GM19455 (cell line): ENCODE measurements around the gene PSMG2.
"Not testable (repeated sequence)": the region's sequence is repeated elsewhere in the genome, so short reads cannot be mapped to it uniquely, and the experiment has no call there.

Experiments used
- ATAC-seq: cut with Tn5 transposase; IDR thresholded peaks from one replicate; pipeline ENCODE4 v1.9.1; 2021; ENCODE audit not compliant: unreplicated experiment

PSMG2 gene

DNA sequence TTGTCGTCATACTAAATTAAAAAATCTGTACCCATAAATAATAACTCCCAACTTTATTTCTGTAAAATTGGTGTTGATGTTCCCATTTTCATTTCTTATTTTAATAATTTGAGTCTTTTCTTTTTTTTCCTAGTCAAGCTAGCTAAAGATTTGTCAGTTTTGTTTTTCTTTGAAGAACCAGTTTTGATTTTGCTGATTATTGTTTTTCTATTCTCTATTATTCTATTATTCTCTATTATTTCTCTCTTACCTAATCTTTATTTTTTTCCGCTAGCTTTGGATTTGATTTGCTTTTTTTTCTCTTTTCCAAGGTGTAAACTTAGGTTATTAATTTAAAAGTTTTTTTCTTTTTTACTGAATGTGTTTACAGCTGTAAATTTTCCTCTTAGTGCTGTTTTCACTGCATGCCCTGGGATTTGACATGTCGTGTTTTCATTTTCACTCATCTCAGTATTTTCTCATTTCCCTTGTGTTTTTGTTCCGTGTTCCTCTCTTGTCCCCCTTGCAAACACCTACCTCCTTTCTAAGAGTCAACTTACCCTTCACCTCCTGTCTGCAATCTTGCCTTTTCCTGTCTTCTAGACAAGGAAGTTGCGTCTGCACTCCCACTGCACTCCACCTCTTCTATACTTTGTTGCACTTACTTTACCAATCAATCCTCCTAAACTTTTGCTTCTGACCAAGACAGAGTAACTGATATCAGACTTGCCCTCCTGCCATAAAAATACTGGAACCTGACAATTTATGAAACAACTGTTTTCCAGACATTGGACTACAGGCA, 18.8 kb downstream of the PSMG2 start:
- ATAC-seq = no peak

DNA sequence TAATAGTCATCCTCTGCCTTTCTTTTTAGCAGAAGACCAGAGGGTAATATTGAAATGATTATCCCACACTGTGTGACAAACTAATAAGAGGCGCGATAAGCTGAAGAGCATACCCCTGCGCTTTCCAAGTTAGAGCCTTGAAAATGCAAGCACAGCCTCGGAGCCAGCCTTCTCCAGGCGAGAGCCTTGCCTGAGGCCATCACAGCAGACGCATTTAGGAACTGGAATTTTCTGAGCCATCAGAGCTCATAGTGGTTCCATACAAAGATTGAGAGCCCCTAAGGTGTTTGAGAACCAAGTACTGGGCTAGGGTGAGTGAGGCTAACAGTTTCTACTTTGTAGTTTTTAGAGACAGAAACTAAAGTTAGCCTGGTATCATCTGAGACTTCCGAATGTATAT, 19.9 kb downstream of the PSMG2 start:
- ATAC-seq = no peak

DNA sequence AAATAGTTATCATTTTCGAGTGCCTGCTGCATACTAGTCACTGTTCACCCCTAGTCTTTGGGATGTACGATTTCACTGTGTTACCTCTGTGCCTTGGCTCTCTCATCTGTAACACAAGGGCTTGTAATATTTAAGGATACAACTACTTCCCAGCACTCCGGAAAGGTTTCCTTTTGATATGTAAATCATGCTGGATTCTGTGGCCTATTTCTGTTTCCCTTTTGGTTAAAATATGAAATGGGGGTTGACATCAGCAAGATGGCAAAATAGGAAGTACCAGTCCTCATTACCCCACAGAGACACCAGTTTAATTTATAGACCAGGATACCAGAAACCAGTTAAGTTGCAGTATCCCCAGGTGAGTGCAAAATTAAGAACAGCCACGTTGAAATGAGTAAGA, 23.5 kb downstream of the PSMG2 start:
- ATAC-seq = no peak

DNA sequence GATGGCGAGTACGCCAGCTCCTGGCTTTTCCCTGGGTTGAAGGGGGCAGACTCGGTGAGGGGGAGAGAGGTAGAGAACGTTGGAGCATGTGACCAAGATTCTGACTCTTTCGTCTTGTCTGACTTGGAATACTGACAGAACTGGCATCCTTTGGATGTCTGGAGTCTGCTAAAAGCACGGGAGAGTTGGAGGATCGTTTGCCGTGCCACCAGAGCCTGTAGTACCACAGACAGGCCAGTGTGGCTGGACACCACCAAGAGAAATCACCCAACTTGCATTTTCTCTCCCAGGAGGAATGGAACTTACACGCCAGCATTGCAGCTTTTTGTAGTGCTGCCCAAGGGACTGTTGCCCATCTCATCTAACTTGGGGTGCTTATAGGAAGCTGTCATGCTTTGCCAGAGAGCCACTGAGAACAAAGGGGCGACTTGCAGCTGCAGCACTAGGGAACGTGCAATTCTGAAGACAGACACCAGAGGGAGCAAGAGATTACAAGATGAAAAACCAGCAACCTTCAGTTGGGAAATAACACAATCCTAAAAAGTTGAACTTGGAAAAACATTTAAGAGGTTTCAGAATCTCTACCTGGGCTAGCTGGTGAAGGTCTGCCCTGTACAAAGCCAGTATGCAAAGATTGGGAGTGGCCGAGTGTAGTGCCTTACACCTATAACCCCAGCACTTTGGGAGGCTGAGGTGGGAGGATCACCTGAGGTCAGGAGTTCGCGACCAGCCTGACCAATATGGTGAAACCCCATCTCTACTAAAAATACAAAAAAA, 24.1 kb downstream of the PSMG2 start:
- no peak for ATAC-seq

DNA sequence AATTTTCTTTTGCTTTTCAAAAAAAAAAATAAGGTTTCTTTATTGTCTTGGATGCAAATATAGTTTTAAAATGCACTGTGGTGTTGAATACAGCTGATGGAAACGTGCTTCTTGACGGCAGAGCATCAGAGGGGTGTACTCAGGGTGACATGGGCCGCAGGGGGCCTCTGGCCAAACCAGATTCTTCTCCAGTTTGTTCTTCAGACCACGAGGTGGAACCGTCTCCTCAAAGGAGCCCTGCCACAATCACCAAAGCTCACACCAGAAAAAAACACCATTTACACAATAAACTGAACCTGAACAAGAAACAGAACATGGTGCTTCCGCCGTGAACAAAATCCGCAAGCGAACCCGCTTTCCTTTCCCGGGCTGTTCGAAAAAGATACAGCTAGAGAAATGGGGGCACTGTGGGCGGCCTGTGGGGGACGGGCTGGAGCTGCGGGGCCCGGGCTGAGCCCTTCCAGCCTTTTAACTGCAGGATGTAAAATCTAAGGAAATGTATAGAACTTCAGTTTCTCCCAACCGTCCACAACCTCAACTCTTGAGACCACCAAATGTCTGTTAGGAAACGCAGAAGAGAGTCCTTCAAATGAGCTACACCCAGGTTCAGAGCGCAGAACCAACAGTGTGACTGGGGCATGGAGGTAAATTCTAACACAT, 34.5 kb downstream of the PSMG2 start:
- no peak for ATAC-seq

DNA sequence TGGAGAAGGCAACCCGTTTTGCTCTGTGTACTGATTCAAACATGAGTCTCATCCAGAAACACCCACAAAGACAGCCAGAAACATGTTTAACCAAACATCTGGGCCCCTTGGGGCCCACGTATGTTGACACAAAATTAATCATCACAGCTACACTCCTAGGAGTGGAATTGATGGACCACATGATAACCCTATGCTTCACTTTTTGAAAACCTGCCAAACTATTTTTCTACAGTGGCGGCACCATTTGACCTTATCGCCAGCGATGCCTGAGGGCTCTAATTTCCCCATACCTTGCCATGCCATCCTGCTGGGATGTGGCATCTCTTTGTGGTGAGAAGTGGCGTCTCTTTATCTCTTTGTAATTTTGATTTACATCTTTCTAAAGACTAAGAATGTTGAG, 38.5 kb downstream of the PSMG2 start:
- ATAC-seq = no peak

DNA sequence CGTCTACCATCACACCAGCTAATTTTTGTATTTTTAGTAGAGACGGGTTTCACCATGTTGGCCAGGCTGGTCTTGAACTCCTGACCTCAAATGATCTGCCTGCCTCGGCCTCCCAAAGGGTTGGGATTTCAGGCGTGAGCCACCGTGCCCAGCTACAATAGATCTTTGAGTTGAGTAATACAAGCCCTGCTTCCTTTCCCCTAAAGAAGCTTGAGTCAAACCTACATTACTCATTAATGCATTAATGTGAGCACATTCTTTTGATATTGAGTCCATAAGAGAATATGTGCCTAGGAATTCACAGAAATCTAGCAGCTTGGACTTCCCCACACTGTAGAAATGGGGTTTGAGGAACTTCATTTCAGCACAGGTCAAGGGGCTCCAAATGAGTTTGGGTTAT, 39.6 kb downstream of the PSMG2 start:
- no peak for ATAC-seq

DNA sequence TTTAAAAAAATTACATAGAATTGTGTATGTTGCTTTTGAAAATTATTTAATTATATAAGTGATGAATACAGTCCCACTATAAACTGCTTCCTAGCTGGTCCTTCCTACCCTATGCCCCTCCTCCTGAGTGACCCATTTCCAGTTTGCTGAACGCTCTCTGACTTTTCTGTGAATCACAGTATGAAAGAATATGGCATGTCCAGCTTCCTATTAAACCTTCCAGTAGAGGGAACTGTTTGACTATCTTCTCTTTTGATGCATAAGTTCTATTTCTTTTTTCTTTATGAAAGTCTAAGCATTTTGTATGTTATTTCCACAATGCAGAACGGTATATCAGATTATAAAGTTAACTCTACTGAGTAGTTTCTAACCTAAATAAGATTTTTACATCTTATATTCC, 41.3 kb downstream of the PSMG2 start:
- ATAC-seq = no peak

DNA sequence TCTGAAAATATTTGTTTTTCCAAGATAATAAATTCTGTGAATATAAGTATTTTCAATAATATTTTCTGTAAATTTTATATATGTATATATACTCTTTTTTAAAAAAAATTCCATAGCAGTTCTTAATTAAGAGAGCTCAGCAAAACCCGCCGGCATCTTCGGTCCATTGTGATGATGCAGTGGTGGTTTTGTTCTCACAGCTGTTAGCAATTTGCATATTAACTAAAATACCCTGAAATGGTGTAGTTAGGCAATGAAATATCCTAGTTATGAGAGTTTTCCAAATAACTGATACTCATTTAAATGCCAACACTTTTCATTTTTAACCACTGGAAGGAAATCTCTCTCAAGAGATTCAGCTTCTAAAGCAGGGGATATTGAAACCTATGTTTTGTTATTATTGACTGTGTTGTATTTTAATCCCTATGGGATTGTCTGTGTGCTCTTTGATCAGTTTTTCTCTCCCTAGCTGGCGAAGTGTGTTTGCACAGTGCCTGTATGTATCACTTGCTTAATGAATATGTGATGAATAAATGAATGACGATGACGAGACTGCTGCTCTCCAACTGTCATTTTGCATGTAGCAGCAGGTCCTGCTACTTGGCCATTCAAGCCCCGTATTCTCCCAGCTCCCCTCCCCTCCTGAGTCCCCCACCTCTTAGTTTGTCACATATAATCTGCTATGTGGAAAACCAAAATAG, 42.4 kb downstream of the PSMG2 start:
- ATAC-seq = no peak

DNA sequence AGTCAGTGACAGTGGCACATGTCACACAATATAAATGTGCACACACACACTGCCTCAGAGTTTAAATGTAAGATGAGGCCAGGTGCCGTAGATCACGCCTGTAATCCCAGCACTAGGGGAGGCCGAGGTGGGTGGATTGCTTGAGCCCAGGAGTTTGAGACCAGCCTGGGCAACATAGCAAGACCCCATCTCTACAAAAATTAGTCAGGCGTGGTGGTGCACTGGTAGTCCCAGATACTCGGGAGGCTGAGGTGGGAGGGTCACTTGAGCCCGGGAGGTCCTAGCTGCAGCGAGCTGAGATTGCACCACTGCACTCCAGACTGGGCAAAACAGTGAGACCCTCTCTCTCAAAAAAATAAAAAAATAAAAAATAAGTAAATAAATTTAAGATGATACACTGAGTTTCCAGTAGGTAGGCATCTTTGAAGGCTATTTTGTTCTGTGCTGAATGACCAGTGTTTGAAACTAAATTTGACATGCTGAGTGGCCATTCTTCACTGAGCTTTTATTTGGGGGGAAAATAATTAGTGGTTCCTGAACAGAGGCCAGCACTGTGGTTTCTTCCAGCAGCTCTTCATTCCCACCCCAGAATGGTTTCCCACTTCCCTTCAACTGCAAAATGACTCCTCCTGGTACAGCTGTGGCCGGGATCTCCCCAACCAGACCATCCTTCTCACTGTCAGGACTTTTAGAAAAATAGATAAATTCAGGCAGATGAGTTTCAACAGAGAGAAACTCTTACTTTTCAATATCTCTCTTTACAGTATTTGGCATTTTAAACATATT, 44.9 kb downstream of the PSMG2 start:
- ATAC-seq = no peak

DNA sequence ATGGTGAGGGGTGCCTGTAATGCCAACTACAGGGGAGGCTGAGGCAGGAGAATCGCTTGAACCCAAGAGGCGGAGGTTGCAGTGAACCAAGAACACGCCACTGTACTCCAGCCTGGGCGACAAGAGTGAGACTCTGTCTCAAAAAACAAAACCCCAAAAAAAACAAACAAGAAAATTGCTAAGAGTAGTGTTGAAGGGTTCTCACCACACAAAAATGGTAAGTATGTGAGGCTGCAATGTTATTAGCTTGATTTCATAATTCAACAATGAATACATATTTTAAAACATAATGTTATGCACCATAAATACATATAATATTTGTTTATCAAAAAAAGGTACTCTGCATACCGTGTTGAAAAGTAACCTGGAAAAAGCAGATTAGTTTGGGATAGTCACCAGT, 45.8 kb downstream of the PSMG2 start:
- ATAC-seq = no peak

DNA sequence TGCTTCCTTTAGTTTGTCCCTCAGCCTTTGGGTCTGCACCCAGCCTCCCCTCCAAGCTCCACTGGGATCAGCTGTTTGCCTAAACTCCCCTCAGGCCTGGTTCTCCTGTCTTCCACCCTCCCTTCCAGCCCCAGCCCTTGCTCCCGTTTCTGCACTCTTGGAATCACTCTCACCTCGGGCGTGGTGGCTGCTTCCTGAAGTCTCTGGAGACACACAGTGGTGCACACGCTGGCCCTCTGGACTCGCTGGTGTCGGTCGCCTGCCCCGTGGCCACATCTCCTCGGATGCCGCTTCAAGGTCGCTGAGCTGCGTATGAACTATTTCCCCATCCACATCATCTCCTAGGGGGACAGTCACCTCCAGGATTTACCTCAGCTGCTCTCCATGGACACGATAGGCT, 46.3 kb downstream of the PSMG2 start:
- no peak for ATAC-seq

DNA sequence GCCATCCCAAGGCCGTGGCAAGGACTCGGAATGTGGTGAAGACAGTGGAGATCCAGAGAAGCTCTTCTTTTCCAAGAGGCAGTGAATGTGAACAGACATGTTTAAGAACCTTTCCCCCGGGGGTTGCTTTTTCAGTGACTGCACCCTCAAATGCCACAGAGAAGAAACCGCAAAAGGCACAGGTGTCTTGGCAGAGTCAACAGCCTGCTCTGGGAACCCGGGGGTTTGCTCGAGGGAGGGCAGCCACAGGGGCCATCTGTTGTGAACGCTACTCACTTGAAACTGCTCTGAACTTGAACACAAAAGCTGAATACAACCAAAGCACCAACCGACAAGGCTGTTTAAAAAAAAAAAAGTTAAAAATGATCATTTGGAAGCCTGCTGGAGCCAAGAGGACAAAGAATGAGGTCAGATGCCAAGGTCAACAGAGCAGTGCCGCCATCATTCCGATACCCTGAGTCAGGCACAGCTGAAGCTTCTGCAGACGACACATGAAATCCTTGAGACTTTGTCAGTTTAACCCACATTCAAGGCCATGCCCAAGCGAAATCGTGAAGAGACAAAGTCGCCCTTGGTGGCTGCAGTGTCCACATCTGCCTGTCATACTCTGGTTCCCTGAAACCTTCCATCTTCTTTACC, 47.4 kb downstream of the PSMG2 start:
- no peak for ATAC-seq

DNA sequence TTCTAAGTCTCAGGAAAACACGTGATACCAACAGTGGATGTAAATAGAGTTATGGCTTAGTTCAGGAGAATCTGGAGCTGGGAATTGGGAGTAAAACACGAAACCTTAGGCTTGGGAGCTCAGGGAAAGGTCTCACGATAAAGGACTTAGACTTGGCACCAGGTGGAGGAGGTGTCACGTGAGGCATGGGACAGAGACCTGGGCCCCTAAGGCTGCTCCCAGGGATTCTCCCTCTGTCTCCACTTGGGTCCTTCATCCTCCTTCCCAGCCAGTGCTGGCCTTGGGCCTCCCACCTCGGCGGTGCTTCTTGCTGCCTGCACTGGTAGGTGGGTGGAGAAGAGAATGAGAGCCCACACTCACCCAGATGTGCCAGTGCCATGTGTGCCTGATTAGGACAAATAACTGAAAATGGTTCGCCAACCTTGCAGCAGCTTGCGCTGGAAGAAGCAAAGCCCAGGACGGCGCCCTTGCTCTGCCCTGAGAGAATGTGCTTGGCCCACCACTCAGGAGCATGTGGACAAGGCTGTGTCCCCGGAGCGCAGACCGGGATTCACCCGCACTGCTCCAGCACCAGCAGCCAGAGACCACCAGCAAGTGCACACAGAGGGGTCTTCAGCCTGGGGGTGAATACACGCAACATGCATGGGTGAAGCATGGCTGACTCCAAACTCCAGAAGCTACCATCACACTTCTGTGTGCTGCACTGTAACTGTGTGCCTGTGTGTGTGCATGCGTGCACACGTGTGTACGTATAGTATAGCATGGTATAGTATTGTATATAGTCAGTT, 48.1 kb downstream of the PSMG2 start:
- ATAC-seq = no peak

DNA sequence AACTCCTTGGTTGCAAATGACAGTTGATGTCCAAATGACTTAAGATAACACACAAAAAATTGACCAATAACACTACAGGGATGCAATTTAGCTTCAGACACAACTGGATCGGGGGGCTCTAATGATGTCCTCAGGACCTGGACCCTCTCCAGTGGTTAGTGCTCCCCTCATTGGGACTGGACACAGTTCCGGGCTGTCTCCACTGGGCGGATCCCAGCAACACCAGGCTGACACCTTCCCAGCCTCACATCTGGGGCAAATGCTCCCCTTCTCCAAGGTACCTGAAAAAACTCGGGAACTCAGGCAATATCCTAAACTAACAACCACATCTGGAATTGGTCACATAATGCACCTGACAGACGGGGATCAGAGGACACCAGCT, 48.7 kb downstream of the PSMG2 start:
- no peak for ATAC-seq

DNA sequence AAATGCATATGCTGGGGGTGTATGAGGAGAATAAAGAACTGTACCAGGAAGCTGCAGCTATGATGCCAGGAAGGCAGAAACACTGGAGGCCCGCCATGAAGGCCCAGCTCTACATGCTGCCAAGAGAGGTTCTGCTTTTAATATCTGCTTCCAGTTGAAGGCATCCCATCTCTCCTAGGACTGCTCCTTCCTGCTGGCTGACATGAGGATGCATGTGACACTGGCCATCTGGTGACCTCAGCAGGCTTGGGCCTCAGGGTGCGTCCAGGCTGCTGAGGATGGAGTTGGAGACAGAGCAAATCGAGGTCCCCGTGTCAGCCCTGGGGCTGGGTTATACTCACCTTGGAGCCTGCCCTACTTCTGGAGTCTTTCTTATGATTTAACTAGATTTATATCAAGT, 49.0 kb downstream of the PSMG2 start:
- no peak for ATAC-seq

DNA sequence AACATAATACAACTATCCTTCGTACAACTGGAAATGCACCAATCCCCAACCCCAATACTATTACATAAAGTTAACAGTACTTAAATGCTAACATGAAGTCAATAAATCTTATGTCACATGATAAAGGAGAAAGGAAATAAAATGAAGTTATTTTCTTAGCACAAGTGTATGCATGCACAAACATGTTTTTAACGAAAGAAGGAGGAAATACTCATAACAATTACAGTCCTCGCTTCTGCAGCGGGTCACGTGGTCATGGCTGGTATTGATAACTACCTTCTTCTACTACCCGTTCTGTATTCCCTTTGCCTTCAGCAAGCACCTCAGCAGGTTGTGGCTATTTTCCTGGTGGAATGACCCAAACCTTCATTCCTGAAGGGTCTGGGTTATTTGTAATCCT, 51.7 kb downstream of the PSMG2 start:
- no peak for ATAC-seq

DNA sequence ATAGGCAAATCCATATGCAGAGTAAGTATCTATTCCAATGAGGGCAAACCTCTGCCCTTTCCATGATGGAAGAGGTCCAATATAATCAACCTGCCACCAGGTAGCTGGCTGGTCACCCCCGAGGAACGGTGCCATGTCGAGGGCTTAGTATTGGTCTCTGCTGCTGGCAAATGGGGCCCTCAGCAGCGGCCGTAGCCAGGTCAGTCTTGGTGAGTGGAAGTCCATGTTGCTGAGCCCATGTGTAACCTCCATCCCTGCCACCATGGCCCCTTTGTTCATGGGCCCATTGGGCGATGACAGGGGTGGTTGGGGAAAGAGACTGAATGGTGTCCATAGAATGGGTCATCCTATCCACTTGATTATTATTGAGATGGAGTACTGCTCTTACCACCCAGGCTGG, 52.8 kb downstream of the PSMG2 start:
- not testable (repeated sequence) for ATAC-seq

DNA sequence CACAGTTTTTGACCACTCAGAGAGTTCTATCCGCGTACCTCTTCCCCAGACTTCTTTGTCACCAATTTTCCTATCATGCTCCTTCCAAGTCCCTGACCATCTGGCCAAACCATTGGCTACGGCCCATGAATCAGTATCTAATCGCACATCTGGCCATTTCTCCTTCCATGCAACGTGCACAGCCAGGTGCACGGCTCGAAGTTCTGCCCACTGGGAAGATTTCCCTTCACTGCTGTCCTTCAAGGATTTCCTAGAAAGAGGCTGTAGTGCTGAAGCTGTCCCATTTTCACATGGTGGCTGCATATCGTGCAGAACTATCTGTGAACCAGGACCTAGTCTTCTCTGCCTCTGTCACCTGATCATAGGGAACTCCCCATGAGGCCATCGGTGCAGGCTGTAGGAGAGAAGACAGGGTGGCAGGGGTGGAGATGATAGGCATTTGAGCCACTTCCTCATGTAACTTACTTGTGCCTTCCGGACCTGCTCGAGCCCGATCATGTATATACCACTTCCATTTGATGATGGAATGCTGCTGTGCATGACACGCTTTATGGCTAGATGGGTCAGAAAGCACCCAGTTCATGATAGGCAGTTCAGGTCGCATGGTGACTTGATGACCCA, 53.9 kb downstream of the PSMG2 start:
- not testable (repeated sequence) for ATAC-seq
